MM.1S (cell line): ENCODE data around the gene LHFPL2.
"Not testable (repeated sequence)": the region's sequence is repeated elsewhere in the genome, so short reads cannot be mapped to it uniquely, and the experiment has no call there.

ENCODE experiments used
- DNase-seq: peaks from one replicate; pipeline ENCODE4 v3.0.0-alpha.2; 2015
- H2AFZ ChIP-seq: fragments of 300-600 bp; sonication (generic); 2 replicates; pipeline ENCODE4 v1.6.0; 2016; ENCODE audit warnings: antibody characterized with exemption, low read length
- H3F3A ChIP-seq: fragments of 300-600 bp; sonication (generic); 2 replicates; pipeline ENCODE4 v1.6.1; 2016; ENCODE audit warnings: mild to moderate bottlenecking, antibody characterized with exemption, low read length, moderate library complexity, mixed read lengths; ENCODE audit not compliant: insufficient read depth
- H3K27ac ChIP-seq: fragments of 300-600 bp; sonication (generic); 2 replicates; pipeline ENCODE4 v1.5.1; 2016; ENCODE audit warnings: mild to moderate bottlenecking, low read length
- H3K27me3 ChIP-seq: fragments of 300-600 bp; sonication (generic); replicated peaks from 2 replicates; pipeline ENCODE4 v1.6.0; 2016; ENCODE audit warnings: low read length; ENCODE audit not compliant: insufficient read depth
- H3K36me3 ChIP-seq: fragments of 300-600 bp; sonication (generic); replicated peaks from 2 replicates; pipeline ENCODE4 v1.6.1; 2016; ENCODE audit warnings: mild to moderate bottlenecking, low read length, mixed read lengths; ENCODE audit not compliant: insufficient read depth
- H3K4me1 ChIP-seq: fragments of 300-600 bp; sonication (generic); 2 replicates; pipeline ENCODE4 v1.6.1; 2016; ENCODE audit warnings: low read length, mixed read lengths
- H3K4me2 ChIP-seq: fragments of 300-600 bp; sonication (generic); 2 replicates; pipeline ENCODE4 v1.6.0; 2016; ENCODE audit warnings: low read depth, low read length
- H3K4me3 ChIP-seq: fragments of 300-600 bp; sonication (generic); 2 replicates; pipeline ENCODE4 v1.5.1; 2016; ENCODE audit warnings: low read length, mixed read lengths
- H3K79me2 ChIP-seq: fragments of 300-600 bp; sonication (generic); 2 replicates; pipeline ENCODE4 v1.6.1; 2016; ENCODE audit warnings: mixed run types, low read length, mixed read lengths
- H3K9ac ChIP-seq: fragments of 300-600 bp; sonication (generic); 2 replicates; pipeline ENCODE4 v1.6.1; 2016; ENCODE audit warnings: low read length, mixed read lengths
- H3K9me2 ChIP-seq: fragments of 300-600 bp; sonication (generic); replicated peaks from 2 replicates; pipeline ENCODE4 v1.6.1; 2016; ENCODE audit warnings: mild to moderate bottlenecking, low read length, mixed read lengths; ENCODE audit not compliant: insufficient read depth
- H3K9me3 ChIP-seq: fragments of 300-600 bp; sonication (generic); replicated peaks from 2 replicates; pipeline ENCODE4 v1.6.1; 2016; ENCODE audit warnings: mild to moderate bottlenecking, low read length, mixed read lengths; ENCODE audit not compliant: insufficient read depth
- H4K20me1 ChIP-seq: fragments of 300-600 bp; sonication (generic); 2 replicates; pipeline ENCODE4 v1.6.1; 2016; ENCODE audit warnings: mild to moderate bottlenecking, low read length, moderate library complexity, mixed read lengths; ENCODE audit not compliant: insufficient read depth
- EZH2 ChIP-seq: fragments of 300-600 bp; sonication (generic); optimal IDR thresholded peaks from 2 replicates; pipeline ENCODE3; 2017; ENCODE audit warnings: low read depth, mild to moderate bottlenecking, antibody characterized with exemption, low read length, mixed read lengths
- EZH2phosphoT487 ChIP-seq: fragments of 300-600 bp; sonication (generic); IDR thresholded peaks from 2 replicates; pipeline ENCODE4 v1.6.1; 2018; ENCODE audit warnings: antibody characterized with exemption, low read length
- TF ChIP-seq, protein P1 (sequence below): fragments of 300-600 bp; sonication (generic); IDR thresholded peaks from 2 replicates; pipeline ENCODE4 v1.5.1; 2016; ENCODE audit warnings: antibody characterized with exemption, low read length, mixed read lengths

LHFPL2 gene

DNA sequence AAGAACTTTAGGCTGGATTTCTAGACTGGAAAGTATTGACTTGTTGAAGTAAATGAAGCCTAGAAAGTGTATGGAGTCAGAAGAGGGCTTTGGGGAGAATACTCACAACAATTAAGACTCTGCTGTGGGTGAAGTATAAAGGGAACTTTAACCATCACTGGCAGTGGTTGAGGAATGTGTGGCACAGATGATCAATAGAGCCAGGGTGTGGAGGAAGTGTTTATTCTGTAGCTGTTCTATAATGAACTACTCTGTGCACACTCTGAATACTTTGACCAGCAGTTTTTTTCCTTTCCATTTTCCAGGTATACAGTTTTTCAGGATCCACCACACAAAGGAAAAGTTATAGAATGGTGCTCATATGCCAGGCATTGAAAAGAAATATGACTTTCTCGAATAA, 181.4 kb downstream of the LHFPL2 start:
- DNase-seq = no peak
- no peaks in the 10 kb centered on the region for H3K4me1 ChIP-seq
- no peak overlapping the region for H2AFZ ChIP-seq
- no peak overlapping the region for H3K4me3 ChIP-seq
- H3K9me2 ChIP-seq = no peaks in the 10 kb centered on the region
- no peaks in the 10 kb centered on the region for H3F3A ChIP-seq
- H3K27me3 ChIP-seq = no peaks in the 10 kb centered on the region
- H3K36me3 ChIP-seq = no peaks in the 10 kb centered on the region
- H4K20me1 ChIP-seq = no peaks in the 10 kb centered on the region
- H3K4me2 ChIP-seq = no peak overlapping the region
- TF ChIP-seq EZH2phosphoT487 (no peak), EZH2 (no peak)
- TF ChIP-seq, protein P1, sequence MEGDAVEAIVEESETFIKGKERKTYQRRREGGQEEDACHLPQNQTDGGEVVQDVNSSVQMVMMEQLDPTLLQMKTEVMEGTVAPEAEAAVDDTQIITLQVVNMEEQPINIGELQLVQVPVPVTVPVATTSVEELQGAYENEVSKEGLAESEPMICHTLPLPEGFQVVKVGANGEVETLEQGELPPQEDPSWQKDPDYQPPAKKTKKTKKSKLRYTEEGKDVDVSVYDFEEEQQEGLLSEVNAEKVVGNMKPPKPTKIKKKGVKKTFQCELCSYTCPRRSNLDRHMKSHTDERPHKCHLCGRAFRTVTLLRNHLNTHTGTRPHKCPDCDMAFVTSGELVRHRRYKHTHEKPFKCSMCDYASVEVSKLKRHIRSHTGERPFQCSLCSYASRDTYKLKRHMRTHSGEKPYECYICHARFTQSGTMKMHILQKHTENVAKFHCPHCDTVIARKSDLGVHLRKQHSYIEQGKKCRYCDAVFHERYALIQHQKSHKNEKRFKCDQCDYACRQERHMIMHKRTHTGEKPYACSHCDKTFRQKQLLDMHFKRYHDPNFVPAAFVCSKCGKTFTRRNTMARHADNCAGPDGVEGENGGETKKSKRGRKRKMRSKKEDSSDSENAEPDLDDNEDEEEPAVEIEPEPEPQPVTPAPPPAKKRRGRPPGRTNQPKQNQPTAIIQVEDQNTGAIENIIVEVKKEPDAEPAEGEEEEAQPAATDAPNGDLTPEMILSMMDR = no peak
- H3K9me3 ChIP-seq = no peaks in the 10 kb centered on the region
- H3K27ac ChIP-seq = no peak overlapping the region
- no peak overlapping the region for H3K9ac ChIP-seq
- no peaks in the 10 kb centered on the region for H3K79me2 ChIP-seq

GRCh38 chr5:78458843-78459242, 189.7 kb downstream of the LHFPL2 start:
- TF ChIP-seq EZH2phosphoT487 (no peak), EZH2 (no peak)
- TF ChIP-seq, protein P1 = no peak
- no peak for DNase-seq
- Histone ChIP-seq H3K27me3 (no peaks in the 10 kb centered on the region), H3K79me2 (no peaks in the 10 kb centered on the region), H3K9ac (no peak overlapping the region), H3K9me2 (no peaks in the 10 kb centered on the region), H3K9me3 (no peaks in the 10 kb centered on the region), H4K20me1 (no peaks in the 10 kb centered on the region), H3K36me3 (no peaks in the 10 kb centered on the region), H2AFZ (no peak overlapping the region), H3F3A (no peaks in the 10 kb centered on the region), H3K4me2 (no peak overlapping the region), H3K27ac (no peak overlapping the region), H3K4me1 (no peaks in the 10 kb centered on the region), H3K4me3 (no peak overlapping the region)

DNA sequence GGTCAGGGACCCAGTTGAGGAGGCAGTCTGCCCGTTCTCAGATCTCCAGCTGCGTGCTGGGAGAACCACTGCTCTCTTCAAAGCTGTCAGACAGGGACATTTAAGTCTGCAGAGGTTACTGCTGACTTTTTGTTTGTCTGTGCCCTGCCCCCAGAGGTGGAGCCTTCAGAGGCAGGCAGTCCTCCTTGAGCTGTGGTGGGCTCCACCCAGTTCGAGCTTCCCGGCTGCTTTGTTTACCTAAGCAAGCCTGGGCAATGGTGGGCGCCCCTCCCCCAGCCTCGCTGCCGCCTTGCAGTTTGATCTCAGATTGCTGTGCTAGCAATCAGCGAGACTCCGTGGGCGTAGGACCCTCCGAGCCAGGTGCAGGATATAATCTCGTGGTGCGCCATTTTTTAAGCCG, 191.1 kb downstream of the LHFPL2 start:
- H3K27me3 ChIP-seq, H3F3A ChIP-seq, H2AFZ ChIP-seq, H3K36me3 ChIP-seq, H3K79me2 ChIP-seq, H3K4me1 ChIP-seq, DNase-seq, H3K9ac ChIP-seq, H4K20me1 ChIP-seq, H3K9me2 ChIP-seq, H3K4me2 ChIP-seq, H3K4me3 ChIP-seq, H3K27ac ChIP-seq, H3K9me3 ChIP-seq: not testable (repeated sequence)

DNA sequence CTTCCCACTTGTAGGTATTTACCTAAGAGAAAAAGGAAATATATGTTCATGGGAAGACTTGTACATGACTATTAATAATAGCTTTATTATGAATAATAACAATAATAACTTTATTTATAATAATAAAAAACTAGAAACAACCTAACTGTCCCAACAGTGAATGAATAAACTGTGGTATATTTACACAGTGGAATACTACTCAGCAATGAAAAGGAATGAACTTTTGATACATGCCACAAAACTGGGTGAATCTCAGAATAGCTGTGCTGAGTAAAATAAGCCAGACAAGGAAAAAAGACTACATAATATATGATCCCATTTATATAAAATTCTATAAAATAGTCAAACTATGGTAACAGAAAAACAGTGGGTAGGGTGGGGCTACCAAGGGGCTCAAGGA, 199.5 kb downstream of the LHFPL2 start:
- Histone ChIP-seq H3K27me3 (no peaks in the 10 kb centered on the region), H3K4me2 (no peak overlapping the region), H4K20me1 (no peaks in the 10 kb centered on the region), H3K4me1 (no peaks in the 10 kb centered on the region), H3K79me2 (no peaks in the 10 kb centered on the region), H3K9me2 (no peaks in the 10 kb centered on the region), H3K36me3 (no peaks in the 10 kb centered on the region), H3F3A (no peaks in the 10 kb centered on the region), H2AFZ (no peak overlapping the region), H3K27ac (no peak overlapping the region), H3K9me3 (no peaks in the 10 kb centered on the region), H3K4me3 (no peak overlapping the region), H3K9ac (no peak overlapping the region)
- TF ChIP-seq, protein P1 = no peak
- no peak for TF ChIP-seq EZH2
- no peak for TF ChIP-seq EZH2phosphoT487
- DNase-seq = no peak
